K562 (cell line): ENCODE measurements around the gene CYB5R3. TPM values are rescaled to one million over a fixed set of nuclear protein-coding genes. Genes with fewer than 3 reads are reported as not detected.

Source experiments
- MEF2D ChIP-seq: conservative IDR thresholded peaks from 2 replicates; pipeline ENCODE4 v1.6.1; 2016; ENCODE audit warnings: low read depth, missing genetic modification characterization, missing compliant biosample characterization
- MYC ChIP-seq, 2 experiments: fragments of 250-450 bp in 1 of 2; sonication (Bioruptor Pico) in 1 of 2; IDR thresholded peaks; 2 replicates each; pipeline versions ENCODE4 v1.5.1 to v1.6.1; 2012 to 2021; ENCODE audit warnings: low read depth in 2 of 2, borderline replicate concordance in 1 of 2, improper control_type of control experiment in 1 of 2, low read length in 1 of 2, mild to moderate bottlenecking in 1 of 2, moderate library complexity in 1 of 2
- NR1H2 ChIP-seq: sonication (generic); formaldehyde crosslinking; IDR thresholded peaks from 2 replicates; pipeline ENCODE4 v1.4.0; 2020; ENCODE audit warnings: mild to moderate bottlenecking, missing genetic modification reagents
- NR2C2 ChIP-seq, 2 experiments: fragments of 200-800 bp in 1 of 2; sonication (Bioruptor generic) in 1 of 2; sonication (generic) in 1 of 2; formaldehyde crosslinking in 1 of 2; IDR thresholded peaks; 2 replicates each; pipeline versions ENCODE4 v1.6.1 to v1.8.0; 2016 to 2022; ENCODE audit warnings: mild to moderate bottlenecking in 1 of 2, missing compliant biosample characterization in 1 of 2, missing genetic modification characterization in 1 of 2, missing genetic modification reagents in 1 of 2
- TAL1 ChIP-seq: fragments of 450-650 bp; IDR thresholded peaks from 2 replicates; pipeline ENCODE4 v1.6.1; 2016; ENCODE audit warnings: mild to moderate bottlenecking
- ZNF23 ChIP-seq: fragments of 250-450 bp; sonication (Bioruptor Pico); IDR thresholded peaks from 2 replicates; pipeline ENCODE4 v1.4.0; 2020; ENCODE audit warnings: mild to moderate bottlenecking
- ZNF408 ChIP-seq: fragments of 250-450 bp; sonication (Bioruptor Pico); IDR thresholded peaks from 2 replicates; pipeline ENCODE4 v1.4.0; 2020; ENCODE audit warnings: low read depth, mild to moderate bottlenecking, moderate library complexity
- polyA plus RNA-seq, 8 experiments: library from polyadenylated mRNA; depleted of rRNA in 4 of 8; stranded (reverse) in 5 of 8; unstranded in 3 of 8; fragments of >200 nt; fragmentation: Nextera tagmentation in 2 of 8; fragmentation: Illumina TruSeq in 1 of 8; extraction: Ambion mirVana in 2 of 8; extraction: Trizol in 1 of 8; gene quantifications; 2 replicates each; pipeline versions ENCODE4 v1.2.1 to v1.2.3, GENCODE V29; 2011 to 2014; ENCODE audit warnings: inconsistent platforms in 1 of 8, missing spikeins in 1 of 8
- total RNA-seq, 7 experiments: library from RNA; depleted of rRNA in 6 of 7; stranded (reverse); fragments of >200 nt in 6 of 7; fragmentation: Illumina TruSeq in 2 of 7; extraction: Trizol in 2 of 7; gene quantifications; 2 replicates each; pipeline versions ENCODE4 v1.2.1 to v1.2.3, GENCODE V29; 2011 to 2021; ENCODE audit warnings: low replicate concordance in 1 of 7
- TF ChIP-seq, protein P1 (sequence below): fragments of 200-800 bp; sonication (Bioruptor generic); IDR thresholded peaks from 2 replicates; pipeline ENCODE4 v1.6.1; 2017; ENCODE audit warnings: missing genetic modification characterization, missing compliant biosample characterization
- TF ChIP-seq, protein P2 (sequence below): fragments of 450-650 bp; formaldehyde crosslinking; conservative IDR thresholded peaks from 2 replicates; pipeline ENCODE4 v1.4.0; 2022; ENCODE audit warnings: mild to moderate bottlenecking, missing genetic modification characterization
- TF ChIP-seq, protein P3 (sequence below): fragments of 250-450 bp; sonication (Bioruptor Pico); IDR thresholded peaks from 2 replicates; pipeline ENCODE4 v1.8.0; 2022; ENCODE audit warnings: inconsistent platforms
- TF ChIP-seq, protein P4 (sequence below): sonication (generic); formaldehyde crosslinking; IDR thresholded peaks from 2 replicates; pipeline ENCODE4 v1.9.0; 2022; ENCODE audit warnings: mild to moderate bottlenecking, missing genetic modification reagents
- TF ChIP-seq, protein P5 (sequence below): IDR thresholded peaks from 2 replicates; pipeline ENCODE4 v1.6.1; 2011; ENCODE audit not compliant: insufficient read length; ENCODE audit errors: extremely low read depth
- TF ChIP-seq, protein P6 (sequence below), 2 experiments: fragments of 150-350 bp in 1 of 2; IDR thresholded peaks; 2 replicates each; pipeline ENCODE4 v1.6.1; 2012 to 2016; ENCODE audit warnings: low read depth in 2 of 2, low read length in 2 of 2, mild to moderate bottlenecking in 1 of 2, moderate library complexity in 1 of 2
- TF ChIP-seq, protein P7 (sequence below): fragments of 450-650 bp; IDR thresholded peaks from 2 replicates; pipeline ENCODE4 v1.6.1; 2016; ENCODE audit warnings: low read depth, mild to moderate bottlenecking, moderate library complexity

CYB5R3 gene
- total and polyA plus RNA-seq, 9 of the 15 experiments (the other 6 are each of a cell fraction or from before 2014, with no cell fraction given), result 1.4 to 66.8 (median 23.4) TPM

DNA sequence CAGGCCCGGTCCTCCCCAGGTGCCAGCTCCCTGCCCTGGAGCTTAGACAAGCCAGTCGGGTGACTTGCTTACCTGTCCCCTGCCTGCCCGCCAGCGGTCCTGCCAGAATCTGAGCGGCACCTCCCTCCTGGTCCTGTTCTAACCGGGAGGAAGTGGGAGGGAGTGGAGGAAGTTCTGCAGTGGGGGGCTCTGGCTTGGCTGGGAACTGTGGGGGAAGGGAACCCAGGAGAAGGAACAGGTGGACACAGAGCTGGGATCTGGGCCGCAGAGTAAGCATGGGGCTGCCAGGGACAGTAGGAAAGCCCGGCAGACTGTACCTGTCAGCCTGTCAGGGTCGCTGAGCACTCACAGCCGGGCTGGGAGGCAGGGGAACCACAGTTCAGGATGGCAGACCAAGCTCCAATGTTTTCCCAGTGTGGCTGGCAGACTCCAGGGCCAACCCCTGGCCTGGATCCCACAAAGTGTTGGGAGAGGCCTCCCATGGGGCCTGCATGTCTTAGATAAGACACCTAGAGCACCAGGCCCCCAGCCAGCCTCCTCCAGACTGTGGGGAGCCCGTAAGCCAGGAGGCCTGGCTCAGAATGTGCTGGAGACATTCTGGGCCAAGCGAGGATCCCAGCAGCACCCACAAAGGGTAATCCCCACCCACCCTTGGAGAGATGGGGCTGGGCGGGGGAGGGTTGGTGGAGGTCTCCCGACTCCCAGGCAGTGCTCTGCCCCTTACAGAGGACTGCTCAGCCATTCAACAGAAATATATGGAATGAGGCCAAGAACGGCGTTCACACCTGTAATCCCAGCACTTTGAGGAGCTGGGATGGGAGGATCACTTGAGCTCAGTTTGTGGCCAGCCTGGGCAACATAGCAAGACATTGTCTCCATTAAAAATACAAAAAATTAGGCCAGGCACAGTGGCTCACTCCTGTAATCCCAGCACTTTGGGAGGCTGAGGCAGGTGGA lies 2.3 kb downstream of the CYB5R3 start (continued):
- TF ChIP-seq, protein P1, sequence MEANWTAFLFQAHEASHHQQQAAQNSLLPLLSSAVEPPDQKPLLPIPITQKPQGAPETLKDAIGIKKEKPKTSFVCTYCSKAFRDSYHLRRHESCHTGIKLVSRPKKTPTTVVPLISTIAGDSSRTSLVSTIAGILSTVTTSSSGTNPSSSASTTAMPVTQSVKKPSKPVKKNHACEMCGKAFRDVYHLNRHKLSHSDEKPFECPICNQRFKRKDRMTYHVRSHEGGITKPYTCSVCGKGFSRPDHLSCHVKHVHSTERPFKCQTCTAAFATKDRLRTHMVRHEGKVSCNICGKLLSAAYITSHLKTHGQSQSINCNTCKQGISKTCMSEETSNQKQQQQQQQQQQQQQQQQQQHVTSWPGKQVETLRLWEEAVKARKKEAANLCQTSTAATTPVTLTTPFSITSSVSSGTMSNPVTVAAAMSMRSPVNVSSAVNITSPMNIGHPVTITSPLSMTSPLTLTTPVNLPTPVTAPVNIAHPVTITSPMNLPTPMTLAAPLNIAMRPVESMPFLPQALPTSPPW, result peak; percentile 57
- TF ChIP-seq NR1H2 (CRISPR knock-in tag) (no peak), MYC (IDR thresholded peaks at IDR 0.05; ENCODE audit: low read depth, low read length) (0 out of 2 replicates have a peak, but pooled peaks have one; percentile 15), MYC (CRISPR knock-in tag; IDR thresholded peaks at IDR 0.05; ENCODE audit: borderline replicate concordance, low read depth) (no peak), ZNF408 (CRISPR knock-in tag) (no peak), MEF2D (no peak), NR2C2 (CRISPR knock-in tag; IDR thresholded peaks at IDR 0.05) (no peak), NR2C2 (tag; IDR thresholded peaks at IDR 0.05) (no peak), ZNF23 (no peak), TAL1 (peak; percentile 70)
- TF ChIP-seq, protein P2, sequence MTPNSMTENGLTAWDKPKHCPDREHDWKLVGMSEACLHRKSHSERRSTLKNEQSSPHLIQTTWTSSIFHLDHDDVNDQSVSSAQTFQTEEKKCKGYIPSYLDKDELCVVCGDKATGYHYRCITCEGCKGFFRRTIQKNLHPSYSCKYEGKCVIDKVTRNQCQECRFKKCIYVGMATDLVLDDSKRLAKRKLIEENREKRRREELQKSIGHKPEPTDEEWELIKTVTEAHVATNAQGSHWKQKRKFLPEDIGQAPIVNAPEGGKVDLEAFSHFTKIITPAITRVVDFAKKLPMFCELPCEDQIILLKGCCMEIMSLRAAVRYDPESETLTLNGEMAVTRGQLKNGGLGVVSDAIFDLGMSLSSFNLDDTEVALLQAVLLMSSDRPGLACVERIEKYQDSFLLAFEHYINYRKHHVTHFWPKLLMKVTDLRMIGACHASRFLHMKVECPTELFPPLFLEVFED (CRISPR knock-in tag), result no peak
- TF ChIP-seq, protein P3, sequence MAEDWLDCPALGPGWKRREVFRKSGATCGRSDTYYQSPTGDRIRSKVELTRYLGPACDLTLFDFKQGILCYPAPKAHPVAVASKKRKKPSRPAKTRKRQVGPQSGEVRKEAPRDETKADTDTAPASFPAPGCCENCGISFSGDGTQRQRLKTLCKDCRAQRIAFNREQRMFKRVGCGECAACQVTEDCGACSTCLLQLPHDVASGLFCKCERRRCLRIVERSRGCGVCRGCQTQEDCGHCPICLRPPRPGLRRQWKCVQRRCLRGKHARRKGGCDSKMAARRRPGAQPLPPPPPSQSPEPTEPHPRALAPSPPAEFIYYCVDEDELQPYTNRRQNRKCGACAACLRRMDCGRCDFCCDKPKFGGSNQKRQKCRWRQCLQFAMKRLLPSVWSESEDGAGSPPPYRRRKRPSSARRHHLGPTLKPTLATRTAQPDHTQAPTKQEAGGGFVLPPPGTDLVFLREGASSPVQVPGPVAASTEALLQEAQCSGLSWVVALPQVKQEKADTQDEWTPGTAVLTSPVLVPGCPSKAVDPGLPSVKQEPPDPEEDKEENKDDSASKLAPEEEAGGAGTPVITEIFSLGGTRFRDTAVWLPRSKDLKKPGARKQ, result no peak
- TF ChIP-seq, protein P4, sequence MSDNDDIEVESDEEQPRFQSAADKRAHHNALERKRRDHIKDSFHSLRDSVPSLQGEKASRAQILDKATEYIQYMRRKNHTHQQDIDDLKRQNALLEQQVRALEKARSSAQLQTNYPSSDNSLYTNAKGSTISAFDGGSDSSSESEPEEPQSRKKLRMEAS (CRISPR knock-in tag), result no peak
- TF ChIP-seq, protein P5, sequence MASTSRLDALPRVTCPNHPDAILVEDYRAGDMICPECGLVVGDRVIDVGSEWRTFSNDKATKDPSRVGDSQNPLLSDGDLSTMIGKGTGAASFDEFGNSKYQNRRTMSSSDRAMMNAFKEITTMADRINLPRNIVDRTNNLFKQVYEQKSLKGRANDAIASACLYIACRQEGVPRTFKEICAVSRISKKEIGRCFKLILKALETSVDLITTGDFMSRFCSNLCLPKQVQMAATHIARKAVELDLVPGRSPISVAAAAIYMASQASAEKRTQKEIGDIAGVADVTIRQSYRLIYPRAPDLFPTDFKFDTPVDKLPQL, result no peak
- TF ChIP-seq, protein P6, sequence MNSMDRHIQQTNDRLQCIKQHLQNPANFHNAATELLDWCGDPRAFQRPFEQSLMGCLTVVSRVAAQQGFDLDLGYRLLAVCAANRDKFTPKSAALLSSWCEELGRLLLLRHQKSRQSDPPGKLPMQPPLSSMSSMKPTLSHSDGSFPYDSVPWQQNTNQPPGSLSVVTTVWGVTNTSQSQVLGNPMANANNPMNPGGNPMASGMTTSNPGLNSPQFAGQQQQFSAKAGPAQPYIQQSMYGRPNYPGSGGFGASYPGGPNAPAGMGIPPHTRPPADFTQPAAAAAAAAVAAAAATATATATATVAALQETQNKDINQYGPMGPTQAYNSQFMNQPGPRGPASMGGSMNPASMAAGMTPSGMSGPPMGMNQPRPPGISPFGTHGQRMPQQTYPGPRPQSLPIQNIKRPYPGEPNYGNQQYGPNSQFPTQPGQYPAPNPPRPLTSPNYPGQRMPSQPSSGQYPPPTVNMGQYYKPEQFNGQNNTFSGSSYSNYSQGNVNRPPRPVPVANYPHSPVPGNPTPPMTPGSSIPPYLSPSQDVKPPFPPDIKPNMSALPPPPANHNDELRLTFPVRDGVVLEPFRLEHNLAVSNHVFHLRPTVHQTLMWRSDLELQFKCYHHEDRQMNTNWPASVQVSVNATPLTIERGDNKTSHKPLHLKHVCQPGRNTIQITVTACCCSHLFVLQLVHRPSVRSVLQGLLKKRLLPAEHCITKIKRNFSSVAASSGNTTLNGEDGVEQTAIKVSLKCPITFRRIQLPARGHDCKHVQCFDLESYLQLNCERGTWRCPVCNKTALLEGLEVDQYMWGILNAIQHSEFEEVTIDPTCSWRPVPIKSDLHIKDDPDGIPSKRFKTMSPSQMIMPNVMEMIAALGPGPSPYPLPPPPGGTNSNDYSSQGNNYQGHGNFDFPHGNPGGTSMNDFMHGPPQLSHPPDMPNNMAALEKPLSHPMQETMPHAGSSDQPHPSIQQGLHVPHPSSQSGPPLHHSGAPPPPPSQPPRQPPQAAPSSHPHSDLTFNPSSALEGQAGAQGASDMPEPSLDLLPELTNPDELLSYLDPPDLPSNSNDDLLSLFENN (IDR thresholded peaks at IDR 0.05; ENCODE audit: low read depth in 2 of 2, low read length in 2 of 2), result 0 out of 4 replicates have a peak, but pooled peaks of 1 of the 2 experiments have one; percentile 34
- TF ChIP-seq, protein P7, sequence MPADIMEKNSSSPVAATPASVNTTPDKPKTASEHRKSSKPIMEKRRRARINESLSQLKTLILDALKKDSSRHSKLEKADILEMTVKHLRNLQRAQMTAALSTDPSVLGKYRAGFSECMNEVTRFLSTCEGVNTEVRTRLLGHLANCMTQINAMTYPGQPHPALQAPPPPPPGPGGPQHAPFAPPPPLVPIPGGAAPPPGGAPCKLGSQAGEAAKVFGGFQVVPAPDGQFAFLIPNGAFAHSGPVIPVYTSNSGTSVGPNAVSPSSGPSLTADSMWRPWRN, result no peak
